ENCODE results near the gene ANKRD2. TPM values are rescaled to one million over a fixed set of nuclear protein-coding genes. Genes with fewer than 3 reads are reported as not detected.

The ANKRD2 gene
- total and polyA plus RNA-seq, 8 donors: 0.25 to 9.9 (median 0.68) TPM; not detected in 5

DNA sequence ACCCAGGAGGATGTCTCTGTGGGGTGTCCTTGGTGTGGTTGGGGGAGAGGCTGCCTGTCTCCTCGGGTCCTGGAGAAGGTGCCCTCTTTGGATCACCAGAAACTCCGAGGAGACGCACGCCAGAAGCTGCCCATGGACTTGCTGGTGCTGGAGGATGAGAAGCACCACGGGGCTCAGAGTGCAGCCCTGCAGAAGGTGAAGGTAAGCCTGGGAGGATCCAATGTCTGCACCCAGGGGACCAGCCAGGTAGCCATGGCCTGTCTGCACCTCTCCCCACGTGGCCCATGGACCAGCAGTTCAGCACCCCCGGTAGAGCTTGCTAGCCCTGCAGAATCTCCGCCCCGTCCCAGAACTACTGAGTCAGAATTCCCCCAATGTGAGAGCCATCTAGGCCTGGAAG, 5.1 kb downstream of the ANKRD2 start:
- intact Hi-C loops (cut with DNase I; ENCODE audit: low total_unique reads): no loop called here
- no peak for DNase-seq
- peaks cover 0 to 14% (median 0%) of the 10 kb centered on the region in 3 donors for H3K27me3 ChIP-seq
- TF ChIP-seq POLR2AphosphoS5 (IDR thresholded peaks at IDR 0.05): no peak
- TF ChIP-seq POLR2A (IDR thresholded peaks at IDR 0.05): no peak
- TF ChIP-seq EP300 (IDR thresholded peaks at IDR 0.05): no peak
- TF ChIP-seq, protein P1, sequence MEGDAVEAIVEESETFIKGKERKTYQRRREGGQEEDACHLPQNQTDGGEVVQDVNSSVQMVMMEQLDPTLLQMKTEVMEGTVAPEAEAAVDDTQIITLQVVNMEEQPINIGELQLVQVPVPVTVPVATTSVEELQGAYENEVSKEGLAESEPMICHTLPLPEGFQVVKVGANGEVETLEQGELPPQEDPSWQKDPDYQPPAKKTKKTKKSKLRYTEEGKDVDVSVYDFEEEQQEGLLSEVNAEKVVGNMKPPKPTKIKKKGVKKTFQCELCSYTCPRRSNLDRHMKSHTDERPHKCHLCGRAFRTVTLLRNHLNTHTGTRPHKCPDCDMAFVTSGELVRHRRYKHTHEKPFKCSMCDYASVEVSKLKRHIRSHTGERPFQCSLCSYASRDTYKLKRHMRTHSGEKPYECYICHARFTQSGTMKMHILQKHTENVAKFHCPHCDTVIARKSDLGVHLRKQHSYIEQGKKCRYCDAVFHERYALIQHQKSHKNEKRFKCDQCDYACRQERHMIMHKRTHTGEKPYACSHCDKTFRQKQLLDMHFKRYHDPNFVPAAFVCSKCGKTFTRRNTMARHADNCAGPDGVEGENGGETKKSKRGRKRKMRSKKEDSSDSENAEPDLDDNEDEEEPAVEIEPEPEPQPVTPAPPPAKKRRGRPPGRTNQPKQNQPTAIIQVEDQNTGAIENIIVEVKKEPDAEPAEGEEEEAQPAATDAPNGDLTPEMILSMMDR (IDR thresholded peaks at IDR 0.05): no peak
- no peak overlapping the region for H3K4me3 ChIP-seq
- 70 to 86% (median 79%) methylated on average over 7 to 9 of the region's 9 CpGs for WGBS, 5 donors
- no peaks in the 10 kb centered on the region for H3K9me3 ChIP-seq
- no peaks in the 10 kb centered on the region for H3K36me3 ChIP-seq
- peaks cover 0 to 13% (median 4%) of the 10 kb centered on the region in 4 donors for H3K4me1 ChIP-seq
- H3K27ac ChIP-seq: no peak overlapping the region

DNA sequence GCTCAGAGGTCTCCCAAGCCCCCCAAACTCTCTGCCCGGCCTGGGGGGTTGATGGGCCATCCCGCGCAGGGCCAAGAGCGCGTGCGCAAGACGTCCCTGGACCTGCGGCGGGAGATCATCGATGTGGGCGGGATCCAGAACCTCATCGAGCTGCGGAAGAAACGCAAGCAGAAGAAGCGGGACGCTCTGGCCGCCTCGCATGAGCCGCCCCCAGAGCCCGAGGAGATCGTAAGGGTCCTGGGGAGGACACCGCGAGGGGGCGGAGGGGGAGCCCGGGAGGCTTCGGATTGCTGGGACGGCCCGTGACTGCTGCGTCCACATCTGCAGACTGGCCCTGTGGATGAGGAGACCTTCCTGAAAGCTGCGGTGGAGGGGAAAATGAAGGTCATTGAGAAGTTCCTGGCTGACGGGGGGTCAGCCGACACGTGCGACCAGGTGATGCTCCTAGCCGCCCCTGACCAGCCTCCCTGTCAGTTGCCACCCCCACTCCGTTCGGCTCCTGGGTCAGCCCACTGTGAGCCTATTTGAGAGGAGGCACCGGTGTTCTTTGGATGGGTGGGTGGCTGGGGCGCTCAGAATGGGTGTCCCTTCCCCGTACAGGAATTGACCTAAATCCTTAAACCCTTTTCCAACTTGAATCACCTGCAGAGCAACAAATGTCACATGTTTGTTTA, 5.7 kb downstream of the ANKRD2 start:
- no peak for DNase-seq
- H3K4me1 ChIP-seq: peaks cover 0 to 9% (median 0%) of the 10 kb centered on the region in 4 donors
- intact Hi-C loops (cut with DNase I; ENCODE audit: low total_unique reads): no loop called here
- no peaks in the 10 kb centered on the region for H3K36me3 ChIP-seq
- TF ChIP-seq EP300 (IDR thresholded peaks at IDR 0.05) (no peak), POLR2AphosphoS5 (IDR thresholded peaks at IDR 0.05) (no peak), POLR2A (IDR thresholded peaks at IDR 0.05) (no peak)
- TF ChIP-seq, protein P1 (IDR thresholded peaks at IDR 0.05): no peak
- H3K9me3 ChIP-seq: no peaks in the 10 kb centered on the region
- H3K27me3 ChIP-seq: peaks cover 0 to 14% (median 0%) of the 10 kb centered on the region in 3 donors
- no peak overlapping the region for H3K27ac ChIP-seq
- 67 to 89% (median 76%) methylated on average over 38 to 40 of the region's 40 CpGs for WGBS, 5 donors
- no peak overlapping the region for H3K4me3 ChIP-seq

DNA sequence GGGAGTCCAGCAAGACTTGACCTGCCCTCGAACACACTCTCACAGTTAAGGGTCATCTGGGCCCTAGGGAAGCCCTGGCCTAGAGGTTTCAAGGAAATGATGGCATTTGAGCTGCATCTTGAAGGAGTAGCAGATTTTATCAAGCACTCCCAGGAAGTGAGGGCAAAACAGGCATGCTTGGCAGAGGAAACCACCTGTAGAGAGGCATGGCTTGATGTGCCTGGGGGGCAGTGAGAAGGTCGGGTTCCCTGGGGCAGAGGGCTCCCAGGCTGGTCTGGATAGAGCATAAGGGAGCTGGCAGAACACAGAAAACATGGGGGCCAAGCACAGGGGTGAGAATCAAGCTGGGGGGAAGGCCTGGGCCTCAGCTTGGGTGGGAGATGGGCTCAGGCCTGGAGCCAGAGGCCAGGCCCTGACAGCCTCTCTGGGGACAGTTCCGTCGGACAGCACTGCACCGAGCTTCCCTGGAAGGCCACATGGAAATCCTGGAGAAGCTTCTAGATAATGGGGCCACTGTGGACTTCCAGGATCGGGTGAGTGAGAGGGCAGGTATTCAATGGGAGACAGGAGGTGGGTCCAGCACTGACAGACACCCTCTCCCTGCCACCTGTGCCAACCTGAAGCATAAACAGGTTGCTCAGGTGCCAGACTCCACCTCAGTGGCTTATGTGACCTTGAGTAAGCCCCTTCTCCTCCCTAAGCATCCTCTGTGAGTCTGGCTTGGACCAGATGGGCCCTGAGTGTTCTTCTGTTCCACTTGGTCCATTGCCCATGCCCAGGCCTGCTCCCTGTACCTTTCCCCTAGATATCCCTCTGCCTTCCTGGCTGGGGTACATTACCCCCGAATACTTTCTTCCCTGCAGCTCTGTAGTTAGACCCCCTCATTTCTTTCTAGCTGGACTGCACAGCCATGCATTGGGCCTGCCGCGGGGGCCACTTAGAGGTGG, 8.1 kb downstream of the ANKRD2 start:
- 84 to 91% (median 88%) methylated on average over 9 of the region's 9 CpGs for WGBS, 5 donors
- intact Hi-C loops (cut with DNase I; ENCODE audit: low total_unique reads): no loop called here
- Histone ChIP-seq H3K27me3 (peaks cover 0 to 14% (median 0%) of the 10 kb centered on the region in 3 donors), H3K4me3 (no peak overlapping the region), H3K9me3 (no peaks in the 10 kb centered on the region), H3K4me1 (no peaks in the 10 kb centered on the region), H3K27ac (no peak overlapping the region), H3K36me3 (no peaks in the 10 kb centered on the region)
- TF ChIP-seq EP300 (IDR thresholded peaks at IDR 0.05): no peak
- TF ChIP-seq, protein P1 (IDR thresholded peaks at IDR 0.05): no peak
- no peak for TF ChIP-seq POLR2AphosphoS5 (IDR thresholded peaks at IDR 0.05)
- no peak for TF ChIP-seq POLR2A (IDR thresholded peaks at IDR 0.05)
- DNase-seq: no peak

DNA sequence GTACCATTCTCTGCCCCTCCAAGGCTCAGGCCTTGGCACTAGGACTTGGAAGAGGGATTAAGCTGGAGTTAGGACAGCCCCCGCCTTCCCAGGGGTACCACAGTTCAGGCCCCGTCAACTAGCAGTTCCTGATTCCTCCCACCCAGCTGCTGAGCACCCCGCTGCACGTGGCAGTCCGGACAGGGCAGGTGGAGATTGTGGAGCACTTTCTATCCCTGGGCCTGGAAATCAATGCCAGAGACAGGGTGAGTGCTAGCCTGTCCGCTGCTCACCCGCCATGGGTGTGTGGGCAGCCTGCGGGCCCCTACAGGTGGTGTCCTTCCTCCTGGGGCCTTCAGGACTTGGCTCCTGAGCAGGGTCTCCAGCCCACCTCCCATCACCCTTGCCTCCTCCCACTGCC, 9.6 kb downstream of the ANKRD2 start:
- Histone ChIP-seq H3K9me3 (no peaks in the 10 kb centered on the region), H3K27me3 (peaks cover 0 to 14% (median 0%) of the 10 kb centered on the region in 3 donors), H3K36me3 (no peaks in the 10 kb centered on the region), H3K27ac (no peak overlapping the region), H3K4me3 (no peak overlapping the region), H3K4me1 (no peaks in the 10 kb centered on the region)
- intact Hi-C loops (cut with DNase I; ENCODE audit: low total_unique reads): no loop called here
- 93 to 94% (median 94%) methylated on average over 7 to 8 of the region's 8 CpGs for WGBS, 5 donors
- DNase-seq: no peak
- TF ChIP-seq POLR2AphosphoS5 (IDR thresholded peaks at IDR 0.05) (no peak), EP300 (IDR thresholded peaks at IDR 0.05) (no peak)
- TF ChIP-seq, protein P1 (IDR thresholded peaks at IDR 0.05): no peak
